AG04449 (cell line): ENCODE results near the gene LAMB3.

Experiments
- CTCF ChIA-PET: fragments of 350-600 bp; formaldehyde crosslinking; extraction: SDS; loops from one replicate; lab custom pipeline; 2021; ENCODE audit warnings: antibody characterized with exemption; lab: Yijun Ruan, JAX
- POLR2A ChIA-PET: fragments of 400-600, 350-600 bp; formaldehyde crosslinking; extraction: SDS; loops from one replicate; lab custom pipeline; 2020; ENCODE audit warnings: antibody characterized with exemption, inconsistent platforms; lab: Yijun Ruan, JAX
- DNase-seq: peaks from one replicate; pipeline ENCODE4 v3.0.0-alpha.2; 2010; ENCODE audit warnings: low read depth, low spot score
- H3K4me3 ChIP-seq: 2 replicates; pipeline ENCODE4 v1.5.1; 2011; ENCODE audit warnings: low read depth, mild to moderate bottlenecking, control low read depth, low read length
- CTCF ChIP-seq: IDR thresholded peaks from one replicate; pipeline ENCODE4 v1.5.1; 2011; ENCODE audit warnings: mild to moderate bottlenecking, moderate library complexity, low read length, control low read depth, inconsistent platforms; ENCODE audit not compliant: insufficient read depth; ENCODE audit errors: missing control alignments

Gene LAMB3

GRCh38 chr1:209627732-209628196, 24.5 kb downstream of the LAMB3 start:
- ChIA-PET CTCF (interaction anchor here (0.5 to 11.3 kb wide), 34 partner anchors 8 to 1621 kb away, joined by 3 to 300 read pairs (median 4); partner anchors contain the start of genes CAMK1G and HSD11B1), POLR2A (interaction anchor here (0.7 kb wide), 1 partner anchor 58 kb away, joined by 3 read pairs; no protein-coding TSS in a partner anchor)
- peak; percentile 97 for TF ChIP-seq CTCF
- no peak overlapping the region for H3K4me3 ChIP-seq
- no peak for DNase-seq

GRCh38 chr1:209627027-209627731, 25.0 kb downstream of the LAMB3 start:
- DNase-seq: no peak
- no peak overlapping the region for H3K4me3 ChIP-seq
- TF ChIP-seq CTCF: no peak
- POLR2A ChIA-PET: interaction anchor here (0.7 kb wide), 1 partner anchor 58 kb away, joined by 3 read pairs; no protein-coding TSS in a partner anchor
- CTCF ChIA-PET: interaction anchor here (0.5 to 11.3 kb wide), 33 partner anchors 8 to 1620 kb away, joined by 3 to 300 read pairs (median 4); partner anchors contain the start of genes CAMK1G and HSD11B1

- no peak overlapping the region for H3K4me3 ChIP-seq
- no peak for TF ChIP-seq CTCF
- CTCF ChIA-PET: interaction anchor here (0.8 to 11.3 kb wide), 25 partner anchors 9 to 111 kb away, joined by 3 to 300 read pairs (median 7); partner anchors contain the start of gene CAMK1G
- no peak for DNase-seq
- POLR2A ChIA-PET: interaction anchor here (0.7 kb wide), 1 partner anchor 158 kb away, joined by 3 read pairs; no protein-coding TSS in a partner anchor
Measured at GRCh38 chr1:209626346-209627026, 25.7 kb downstream of the LAMB3 start.

GRCh38 chr1:209625791-209626285, 26.4 kb downstream of the LAMB3 start:
- ChIA-PET POLR2A (interaction anchor here (0.7 kb wide), 1 partner anchor 159 kb away, joined by 3 read pairs; no protein-coding TSS in a partner anchor), CTCF (interaction anchor here (0.9 to 11.3 kb wide), 13 partner anchors 10 to 120 kb away, joined by 3 to 300 read pairs (median 11); partner anchors contain the start of gene CAMK1G)
- no peak for DNase-seq
- no peak for TF ChIP-seq CTCF
- no peak overlapping the region for H3K4me3 ChIP-seq

- no peak for DNase-seq
- ChIA-PET CTCF (interaction anchor here (0.9 to 11.3 kb wide), 12 partner anchors 15 to 124 kb away, joined by 3 to 300 read pairs (median 8); partner anchors contain the start of gene CAMK1G), POLR2A (no interaction called here)
Measured at GRCh38 chr1:209624558-209625549, 27.4 kb downstream of the LAMB3 start.

More at GRCh38 chr1:209624558-209625549, 27.4 kb downstream of the LAMB3 start:
- H3K4me3 ChIP-seq: no peak overlapping the region
- TF ChIP-seq CTCF: no peak
